ENCODE results near the gene CTCF. TPM values are rescaled to one million over a fixed set of nuclear protein-coding genes. Genes with fewer than 3 reads are reported as not detected.

Gene CTCF
- total and polyA plus RNA-seq, 10 donors, result 24.4 to 67.7 (median 48.6) TPM

- 85 to 89% (median 86%) methylated on average over 6 to 25 of the region's 25 CpGs for WGBS, 5 donors
- H3K36me3 ChIP-seq, result peaks cover 0 to 38% (median 1%) of the 10 kb centered on the region in 6 donors
- intact Hi-C loops (cut with DNase I; ENCODE audit: low total_unique reads), result no loop called here
- H3K9me3 ChIP-seq, result no peaks in the 10 kb centered on the region
- H3K27ac ChIP-seq, result peak overlapping the region in 1 of 8 donors; percentile 11
- no peaks in the 10 kb centered on the region for H3K27me3 ChIP-seq (replicated peaks in 1 of 7)
- TF ChIP-seq CTCF (IDR thresholded peaks at IDR 0.05 in 8 of 11, conservative IDR thresholded peaks at IDR 0.05 in 3 of 11), result peak in 1 of 11 experiments; percentile 26
- TF ChIP-seq POLR2AphosphoS5 (IDR thresholded peaks at IDR 0.05), result no peak
- peaks cover 35 to 77% (median 54%) of the 10 kb centered on the region in 6 donors for H3K4me1 ChIP-seq
- no peak overlapping the region for H3K4me3 ChIP-seq
- no peak for DNase-seq
Observed at GRCh38 chr16:67663151-67663876, 101.0 kb downstream of the CTCF start.

DNA sequence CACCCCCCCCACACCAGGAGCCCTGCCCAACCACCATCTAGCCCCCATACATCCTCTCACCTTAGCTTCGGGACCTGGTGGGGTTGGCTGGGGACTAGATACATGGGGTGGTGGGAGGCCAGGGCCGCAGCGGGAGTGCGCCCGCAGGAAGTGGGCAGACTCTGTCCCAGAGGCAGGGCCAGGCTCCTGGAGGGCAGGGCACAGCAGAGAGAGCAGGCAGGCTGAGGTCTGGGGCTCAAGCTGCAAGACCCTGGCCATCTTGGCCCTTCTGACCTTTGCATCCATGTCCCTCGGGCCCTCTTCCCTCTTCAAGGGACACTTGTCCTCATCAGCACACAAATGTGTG is 101.5 kb downstream of the CTCF start:
- WGBS, 5 donors, result 82 to 91% (median 84%) methylated on average over 5 to 6 of the region's 6 CpGs
- TF ChIP-seq CTCF (IDR thresholded peaks at IDR 0.05 in 8 of 11, conservative IDR thresholded peaks at IDR 0.05 in 3 of 11), result no peak
- TF ChIP-seq POLR2A (IDR thresholded peaks at IDR 0.05), result no peak
- no peak for TF ChIP-seq POLR2AphosphoS5 (IDR thresholded peaks at IDR 0.05)
- no peak overlapping the region for H3K4me3 ChIP-seq
- H3K36me3 ChIP-seq, result peaks cover 0 to 32% (median 0%) of the 10 kb centered on the region in 6 donors
- no peaks in the 10 kb centered on the region for H3K27me3 ChIP-seq (replicated peaks in 1 of 7)
- H3K27ac ChIP-seq, result peak overlapping the region in 1 of 8 donors; percentile 11
- no peaks in the 10 kb centered on the region for H3K9me3 ChIP-seq
- H3K4me1 ChIP-seq, result peaks cover 37 to 77% (median 54%) of the 10 kb centered on the region in 6 donors
- DNase-seq, result no peak
- intact Hi-C loops (cut with DNase I; ENCODE audit: low total_unique reads), result no loop called here

DNA sequence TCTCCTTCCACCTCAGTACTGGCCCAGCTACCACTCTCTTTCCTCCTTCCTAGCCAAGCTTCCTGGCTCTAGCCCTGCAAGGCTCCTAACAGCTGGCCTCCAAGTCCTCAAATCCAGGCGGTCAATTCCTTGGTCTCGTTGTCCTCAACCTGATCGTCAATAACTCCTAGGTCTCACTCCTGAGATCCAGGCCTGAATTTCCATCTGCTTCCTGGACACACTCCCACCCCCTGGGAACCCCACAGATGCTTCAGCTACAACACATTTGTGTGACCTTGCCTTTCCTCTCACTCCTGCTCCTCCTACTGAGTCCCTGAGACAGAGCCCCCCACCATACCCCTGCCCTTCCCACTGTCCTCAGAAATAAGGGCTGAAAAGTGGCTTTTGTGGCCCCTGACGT is 101.9 kb downstream of the CTCF start:
- TF ChIP-seq CTCF (IDR thresholded peaks at IDR 0.05 in 8 of 11, conservative IDR thresholded peaks at IDR 0.05 in 3 of 11) (no peak), POLR2A (IDR thresholded peaks at IDR 0.05) (no peak)
- H3K4me3 ChIP-seq, result no peak overlapping the region
- no peaks in the 10 kb centered on the region for H3K27me3 ChIP-seq (replicated peaks in 1 of 7)
- DNase-seq, result no peak
- WGBS, 5 donors, result 87 to 94% (median 88%) methylated on average over 4 of the region's 4 CpGs
- H3K9me3 ChIP-seq, result no peaks in the 10 kb centered on the region
- H3K27ac ChIP-seq, result no peak overlapping the region
- H3K4me1 ChIP-seq, result peaks cover 33 to 77% (median 54%) of the 10 kb centered on the region in 6 donors
- intact Hi-C loops (cut with DNase I; ENCODE audit: low total_unique reads), result no loop called here
- H3K36me3 ChIP-seq, result peaks cover 0 to 30% (median 0%) of the 10 kb centered on the region in 6 donors

DNA sequence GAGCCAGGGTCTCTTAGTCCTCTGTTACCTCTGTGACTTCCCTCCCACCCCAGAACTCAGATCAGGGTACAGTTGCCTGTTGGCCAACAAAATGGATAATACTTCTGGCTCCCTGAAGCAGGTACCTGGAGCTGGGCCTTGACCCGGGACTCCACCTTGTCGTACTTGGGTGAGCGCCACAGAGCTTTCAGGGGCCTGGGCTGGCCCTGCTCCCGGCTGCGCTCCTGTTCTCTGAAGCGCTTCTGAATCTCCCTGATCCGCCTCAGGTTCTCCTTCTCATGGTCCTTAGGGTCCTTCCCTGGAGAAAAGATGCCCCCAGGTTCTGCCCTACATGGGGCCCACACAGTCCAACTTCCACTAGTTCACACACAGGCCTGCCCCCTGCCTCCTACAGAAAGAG is 102.5 kb downstream of the CTCF start:
- intact Hi-C loops (cut with DNase I; ENCODE audit: low total_unique reads), result no loop called here
- Histone ChIP-seq H3K4me1 (peaks cover 30 to 77% (median 54%) of the 10 kb centered on the region in 6 donors), H3K27me3 (replicated peaks in 1 of 7) (no peaks in the 10 kb centered on the region), H3K9me3 (no peaks in the 10 kb centered on the region), H3K36me3 (peaks cover 0 to 30% (median 0%) of the 10 kb centered on the region in 6 donors), H3K4me3 (no peak overlapping the region), H3K27ac (no peak overlapping the region)
- 94 to 100% (median 95%) methylated on average over 7 of the region's 7 CpGs for WGBS, 5 donors
- no peak for DNase-seq
- TF ChIP-seq POLR2A (IDR thresholded peaks at IDR 0.05) (no peak), POLR2AphosphoS5 (IDR thresholded peaks at IDR 0.05) (no peak), CTCF (IDR thresholded peaks at IDR 0.05 in 8 of 11, conservative IDR thresholded peaks at IDR 0.05 in 3 of 11) (no peak)

Data from spleen (tissue), 11 donors.